AG10803 (cell line): ENCODE measurements around the gene CEACAM19.

Experiments used
- DNase-seq: peaks from one replicate; pipeline ENCODE4 v3.0.0; 2010; ENCODE audit warnings: low read depth
- H3K4me3 ChIP-seq: 2 replicates; pipeline ENCODE4 v1.5.1; 2011; ENCODE audit warnings: mild to moderate bottlenecking, low read length, control low read depth
- TF ChIP-seq, protein P1 (sequence below): conservative IDR thresholded peaks from 2 replicates; pipeline ENCODE4 v1.5.1; 2011; ENCODE audit warnings: mild to moderate bottlenecking, low read length, control low read depth, inconsistent platforms

CEACAM19 gene

DNA sequence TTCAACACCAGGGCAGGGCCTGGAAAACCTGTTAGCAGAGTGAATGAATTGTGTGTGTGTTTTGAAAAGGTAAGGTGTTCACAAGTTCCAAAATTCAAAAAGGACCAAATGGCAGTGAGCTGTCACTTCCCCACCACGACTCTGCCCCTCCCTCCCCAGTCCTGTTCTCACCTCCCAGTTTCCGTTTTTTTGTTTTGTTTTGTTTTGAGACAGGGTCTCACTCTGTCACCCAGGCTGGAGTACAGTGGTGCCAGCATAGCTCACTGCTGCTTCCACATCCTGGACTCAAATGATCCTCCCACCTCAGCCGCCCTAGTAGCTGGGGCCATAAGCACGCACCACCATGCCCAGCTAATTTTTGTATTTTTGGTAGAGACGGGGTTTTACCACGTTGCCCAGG lies 56.9 kb downstream of the CEACAM19 start:
- no peak overlapping the region for H3K4me3 ChIP-seq
- TF ChIP-seq, protein P1, sequence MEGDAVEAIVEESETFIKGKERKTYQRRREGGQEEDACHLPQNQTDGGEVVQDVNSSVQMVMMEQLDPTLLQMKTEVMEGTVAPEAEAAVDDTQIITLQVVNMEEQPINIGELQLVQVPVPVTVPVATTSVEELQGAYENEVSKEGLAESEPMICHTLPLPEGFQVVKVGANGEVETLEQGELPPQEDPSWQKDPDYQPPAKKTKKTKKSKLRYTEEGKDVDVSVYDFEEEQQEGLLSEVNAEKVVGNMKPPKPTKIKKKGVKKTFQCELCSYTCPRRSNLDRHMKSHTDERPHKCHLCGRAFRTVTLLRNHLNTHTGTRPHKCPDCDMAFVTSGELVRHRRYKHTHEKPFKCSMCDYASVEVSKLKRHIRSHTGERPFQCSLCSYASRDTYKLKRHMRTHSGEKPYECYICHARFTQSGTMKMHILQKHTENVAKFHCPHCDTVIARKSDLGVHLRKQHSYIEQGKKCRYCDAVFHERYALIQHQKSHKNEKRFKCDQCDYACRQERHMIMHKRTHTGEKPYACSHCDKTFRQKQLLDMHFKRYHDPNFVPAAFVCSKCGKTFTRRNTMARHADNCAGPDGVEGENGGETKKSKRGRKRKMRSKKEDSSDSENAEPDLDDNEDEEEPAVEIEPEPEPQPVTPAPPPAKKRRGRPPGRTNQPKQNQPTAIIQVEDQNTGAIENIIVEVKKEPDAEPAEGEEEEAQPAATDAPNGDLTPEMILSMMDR, result no peak
- DNase-seq, result no peak

DNA sequence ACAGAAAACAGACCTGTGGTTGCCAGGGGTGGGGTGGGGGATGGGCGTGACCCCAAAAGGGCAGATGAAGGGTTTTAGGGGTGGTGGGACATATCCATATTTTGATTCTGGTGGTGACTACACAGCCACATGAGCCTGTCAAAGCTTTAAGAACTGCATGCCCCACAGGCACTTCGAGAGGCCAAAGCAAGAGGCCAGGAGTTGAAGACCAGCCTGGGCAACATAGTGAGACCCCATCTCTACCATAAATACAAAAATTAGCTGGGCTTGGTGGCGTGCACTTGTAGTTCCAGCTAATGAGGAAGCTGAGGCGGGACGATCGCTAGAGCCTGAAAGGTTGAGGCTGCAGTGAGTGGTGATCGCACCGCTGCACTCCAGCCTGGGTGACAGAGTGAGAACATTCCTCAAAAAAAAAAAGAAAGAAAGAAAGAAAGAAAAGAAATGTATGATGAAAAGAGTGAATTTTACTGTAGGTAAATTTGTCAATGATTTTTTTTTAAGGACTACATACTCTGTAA lies 58.3 kb downstream of the CEACAM19 start:
- DNase-seq, result no peak
- TF ChIP-seq, protein P1, result no peak
- H3K4me3 ChIP-seq, result no peak overlapping the region

DNA sequence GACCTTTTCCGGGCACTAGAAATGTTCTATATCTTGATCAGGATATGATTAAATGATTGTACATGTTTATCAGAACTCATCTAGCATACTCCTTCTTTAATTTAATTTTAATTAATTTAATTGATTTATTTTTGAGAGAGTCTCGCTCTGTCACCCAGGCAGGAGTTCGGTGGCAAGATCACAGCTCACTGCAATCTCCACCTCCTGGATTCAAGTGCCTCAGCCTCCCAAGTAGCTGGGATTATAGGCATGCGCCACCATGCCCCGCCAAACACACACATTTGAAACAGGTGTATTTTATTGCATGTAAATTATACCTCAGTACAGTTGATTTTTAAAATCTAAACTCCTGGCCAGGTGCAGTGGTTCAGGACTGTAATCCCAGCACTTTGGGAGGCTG lies 59.8 kb downstream of the CEACAM19 start:
- DNase-seq, result no peak
- TF ChIP-seq, protein P1, result no peak
- no peak overlapping the region for H3K4me3 ChIP-seq

DNA sequence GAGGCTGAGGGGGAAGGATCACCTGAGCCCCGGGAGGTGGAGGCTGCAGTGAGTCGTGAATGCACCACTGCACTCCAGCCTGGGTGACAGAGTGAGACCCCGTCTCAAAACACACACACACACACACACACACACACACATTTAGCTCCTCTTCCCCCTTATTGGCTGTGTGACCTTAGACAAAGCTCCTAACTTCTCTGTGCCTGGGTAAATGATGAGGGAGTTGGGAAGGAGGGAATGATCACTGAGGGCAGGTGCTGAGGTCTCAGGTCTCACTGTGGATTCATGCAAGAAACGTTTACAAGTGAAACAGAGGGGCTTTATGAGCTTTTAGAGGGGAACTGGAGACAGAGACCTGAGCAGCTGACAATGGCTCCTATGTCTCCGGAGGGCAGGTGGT lies 60.3 kb downstream of the CEACAM19 start:
- no peak for DNase-seq
- H3K4me3 ChIP-seq, result no peak overlapping the region
- TF ChIP-seq, protein P1, result no peak

DNA sequence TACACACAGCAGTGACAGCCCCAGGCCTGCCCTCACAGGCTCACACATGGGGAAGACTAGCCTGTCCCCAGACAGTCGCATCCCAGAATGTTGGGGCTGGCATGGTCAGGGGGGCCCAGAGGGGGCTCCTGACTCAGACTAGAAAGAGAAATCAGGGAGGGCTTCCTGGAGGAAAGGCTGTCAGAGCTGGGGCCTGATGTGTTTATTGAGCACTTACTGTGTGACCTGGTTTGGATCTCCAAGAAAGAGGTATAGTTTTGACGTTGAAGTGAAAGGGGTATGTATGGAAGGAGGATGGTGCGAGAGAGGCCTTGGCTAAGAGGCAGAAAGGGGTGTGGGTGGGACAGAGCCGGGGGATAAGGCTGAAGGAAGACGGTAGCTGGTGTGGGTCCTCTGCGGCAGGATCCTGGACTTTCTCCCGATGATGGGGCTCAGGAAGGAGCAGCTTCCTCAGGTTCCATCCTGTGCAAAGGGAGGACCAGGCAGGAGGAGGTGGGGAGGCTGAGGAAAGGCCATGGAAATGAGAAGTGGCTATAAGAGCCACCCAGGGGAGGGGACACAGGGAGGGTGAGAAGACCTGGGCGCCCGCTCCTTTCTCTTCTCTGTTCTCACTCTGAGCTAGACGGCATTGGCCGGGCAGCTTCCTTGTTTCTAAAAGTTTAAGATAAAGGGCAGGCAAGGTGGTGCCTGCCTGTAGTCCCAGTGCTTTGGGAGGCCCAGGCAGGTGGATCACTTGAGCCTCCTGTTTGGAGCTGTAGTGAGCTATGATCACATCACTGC lies 61.1 kb downstream of the CEACAM19 start:
- TF ChIP-seq, protein P1, result no peak
- DNase-seq, result no peak
- no peak overlapping the region for H3K4me3 ChIP-seq
